IPS-20b (cell line): ENCODE results near the gene WASF2.

Source experiments
- H3K27ac ChIP-seq: one replicate; pipeline ENCODE4 v1.5.1; 2013; ENCODE audit warnings: low read length
- H3K27me3 ChIP-seq: 2 replicates; pipeline ENCODE4 v1.6.1; 2013; ENCODE audit warnings: mild to moderate bottlenecking, low read length, inconsistent platforms; ENCODE audit not compliant: insufficient read depth
- H3K36me3 ChIP-seq: 2 replicates; pipeline ENCODE4 v1.6.1; 2013; ENCODE audit warnings: low read depth, mild to moderate bottlenecking, inconsistent platforms, low read length, moderate library complexity; ENCODE audit not compliant: insufficient read depth
- H3K4me1 ChIP-seq: 2 replicates; pipeline ENCODE4 v1.6.1; 2013; ENCODE audit warnings: mild to moderate bottlenecking, control low read depth, inconsistent platforms, low read length, moderate library complexity; ENCODE audit not compliant: insufficient read depth
- H3K4me3 ChIP-seq: 2 replicates; pipeline ENCODE4 v1.5.1; 2013; ENCODE audit warnings: mild to moderate bottlenecking, low read length, inconsistent platforms
- H3K9ac ChIP-seq: 2 replicates; pipeline ENCODE4 v1.6.1; 2013; ENCODE audit warnings: low read depth, mild to moderate bottlenecking, inconsistent platforms, low read length, moderate library complexity
- H3K9me3 ChIP-seq: 2 replicates; pipeline ENCODE4 v1.6.1; 2013; ENCODE audit warnings: mild to moderate bottlenecking, low read depth, low read length, inconsistent platforms; ENCODE audit not compliant: insufficient read depth

The WASF2 gene

DNA sequence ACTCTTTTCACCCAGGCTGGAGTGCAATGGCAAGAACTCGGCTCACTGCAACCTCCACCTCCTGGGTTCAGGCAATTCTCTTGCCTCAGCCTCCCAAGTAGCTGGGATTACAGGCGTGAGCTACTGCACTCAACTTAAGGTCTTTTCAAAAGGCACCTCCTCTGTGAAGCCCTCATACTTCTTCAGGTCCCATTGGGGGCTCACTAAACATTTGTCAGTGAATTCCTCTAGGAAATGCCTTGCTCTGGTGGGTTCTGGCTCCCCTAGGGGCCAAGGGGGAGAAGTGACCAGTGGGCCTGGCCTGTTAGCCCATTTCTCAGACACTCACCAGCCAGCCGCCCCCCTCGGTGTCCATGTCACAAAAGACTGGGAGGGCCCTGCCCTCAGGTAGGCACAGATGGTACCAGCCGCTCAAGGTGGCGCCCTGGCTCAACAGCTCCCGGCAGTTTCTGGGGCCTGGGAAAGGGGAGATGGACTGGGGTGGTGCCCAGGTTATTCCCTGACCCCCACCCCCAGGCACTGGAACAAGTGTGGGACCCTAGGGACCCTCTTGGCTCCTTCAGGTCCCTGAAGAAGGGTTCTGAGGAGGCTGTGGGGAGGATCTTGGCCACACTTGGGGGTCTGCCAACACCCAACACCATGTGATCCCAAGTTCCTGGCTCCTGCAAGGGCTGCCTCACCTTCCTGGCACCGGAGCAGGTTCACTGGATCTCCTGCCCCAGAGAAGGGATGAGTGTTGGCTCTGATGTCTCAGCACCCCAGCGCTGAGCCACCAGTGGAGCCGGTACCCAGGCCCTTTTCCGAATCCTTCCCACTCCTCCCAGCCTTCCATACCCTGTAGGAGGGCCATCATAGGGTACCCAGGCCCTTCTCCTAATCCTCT lies 116.9 kb downstream of the WASF2 start:
- Histone ChIP-seq H3K27me3 (no peaks in the 10 kb centered on the region), H3K4me1 (no peaks in the 10 kb centered on the region), H3K9ac (no peak overlapping the region), H3K9me3 (no peaks in the 10 kb centered on the region), H3K27ac (no peak overlapping the region), H3K4me3 (no peak overlapping the region), H3K36me3 (no peaks in the 10 kb centered on the region)

DNA sequence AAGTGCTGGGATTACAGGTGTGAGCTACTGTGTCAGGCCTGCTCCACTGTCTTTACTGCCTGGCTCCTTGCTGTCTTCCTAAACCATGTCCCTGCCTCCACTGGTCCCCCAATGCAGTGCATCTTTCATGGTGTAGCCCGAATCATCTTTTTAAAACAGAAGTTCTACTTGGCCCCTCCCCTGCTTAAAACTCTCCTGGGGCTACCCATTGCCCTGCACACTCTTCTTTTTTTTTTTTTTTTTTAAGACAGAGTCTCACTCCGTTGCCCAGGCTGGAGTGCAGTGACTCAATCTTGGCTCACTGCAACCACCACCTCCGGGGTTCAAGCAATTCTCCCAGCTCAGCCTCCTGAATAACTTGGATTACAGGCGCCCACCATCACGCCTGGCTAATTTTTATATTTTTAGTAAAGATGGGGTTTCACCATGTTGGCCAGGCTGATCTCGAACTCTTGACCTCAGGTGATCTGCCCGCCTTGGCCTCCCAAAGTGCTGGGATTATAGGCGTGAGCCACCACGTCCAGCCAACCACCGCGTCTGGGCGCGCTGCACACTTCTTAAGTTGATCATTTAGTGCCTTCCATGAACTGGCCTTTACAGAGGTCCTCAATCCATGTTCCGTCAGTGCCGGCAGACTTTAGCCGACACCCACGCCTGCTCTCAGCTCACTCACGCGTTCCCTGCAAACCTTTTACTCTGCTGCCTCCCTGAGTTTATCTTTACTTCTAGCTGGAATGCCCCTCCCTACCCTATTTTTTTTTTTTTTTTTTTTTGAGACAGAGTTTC lies 117.8 kb downstream of the WASF2 start:
- Histone ChIP-seq H3K27ac (no peak overlapping the region), H3K27me3 (peaks cover 7% of the 10 kb centered on the region; the same call in 1 of the 2 replicates), H3K9me3 (no peaks in the 10 kb centered on the region), H3K4me1 (peaks cover 5% of the 10 kb centered on the region; the same call in 1 of the 2 replicates), H3K36me3 (no peaks in the 10 kb centered on the region), H3K4me3 (no peak overlapping the region), H3K9ac (no peak overlapping the region)

DNA sequence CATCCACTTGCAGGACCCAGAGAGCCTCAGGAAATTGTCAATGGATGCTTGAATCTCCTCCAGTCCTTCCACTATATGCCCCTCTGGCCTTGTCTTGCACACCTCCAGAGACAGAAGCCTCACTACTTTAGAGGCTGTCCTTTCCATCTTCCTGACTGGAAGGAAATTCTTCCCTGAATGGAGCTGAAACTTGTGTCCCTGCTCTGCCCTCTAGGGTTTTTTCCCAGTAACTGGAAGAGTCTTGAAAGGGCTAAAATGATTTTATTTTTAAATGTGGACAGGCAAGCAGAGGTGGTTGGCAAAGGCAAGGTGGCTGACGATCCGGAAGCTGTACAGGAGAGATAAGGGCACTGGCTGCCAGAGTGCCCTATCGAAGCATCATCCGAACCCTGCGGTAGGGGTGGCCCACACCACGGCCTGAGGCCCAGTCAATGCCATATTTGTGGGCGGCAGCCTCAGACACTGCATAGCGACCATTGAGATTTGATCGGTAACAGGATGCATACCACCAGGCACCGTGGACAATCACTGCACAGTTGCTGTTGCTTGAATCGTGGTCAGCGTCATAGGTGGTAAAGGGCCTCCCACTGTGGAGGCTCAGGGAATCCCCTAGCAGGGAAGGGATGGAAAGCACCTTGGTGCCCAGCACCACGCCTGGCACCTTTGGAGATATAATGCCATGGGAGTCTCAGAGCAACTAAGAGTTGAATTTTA lies 120.9 kb downstream of the WASF2 start:
- Histone ChIP-seq H3K27ac (no peak overlapping the region), H3K4me3 (no peak overlapping the region), H3K9ac (no peak overlapping the region), H3K27me3 (peaks cover 7% of the 10 kb centered on the region; the same call in 1 of the 2 replicates), H3K36me3 (no peaks in the 10 kb centered on the region), H3K9me3 (no peaks in the 10 kb centered on the region), H3K4me1 (peaks cover 15% of the 10 kb centered on the region)

DNA sequence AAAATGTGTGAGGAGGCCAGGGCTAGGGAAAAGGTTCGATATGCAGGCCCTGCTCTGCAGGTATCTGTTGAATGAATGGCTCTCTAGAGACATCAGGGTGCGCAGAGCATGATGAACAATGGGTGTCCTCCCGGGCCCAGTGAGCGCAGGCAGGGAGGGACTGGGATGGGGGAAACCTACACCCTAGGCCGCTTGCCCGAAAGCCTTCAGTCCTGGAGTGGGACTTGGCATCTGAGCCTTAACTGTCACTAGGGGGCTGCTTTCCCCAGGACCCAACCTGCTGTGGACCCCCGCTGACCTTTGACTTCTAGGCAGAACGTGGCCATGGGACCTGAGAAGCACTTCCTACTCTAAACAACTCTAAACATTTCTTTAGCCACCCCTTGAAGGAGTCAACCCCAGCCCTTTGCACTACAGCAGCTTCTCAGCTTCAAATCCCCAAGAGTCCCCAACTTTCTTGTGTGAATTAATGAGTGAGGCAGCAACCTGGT lies 122.8 kb downstream of the WASF2 start:
- Histone ChIP-seq H3K27ac (no peak overlapping the region), H3K9me3 (no peaks in the 10 kb centered on the region), H3K27me3 (peaks cover 10% of the 10 kb centered on the region), H3K9ac (peak overlapping the region; percentile 73; the same call in 1 of the 2 replicates), H3K36me3 (no peaks in the 10 kb centered on the region), H3K4me3 (peak overlapping the region; percentile 80), H3K4me1 (peaks cover 15% of the 10 kb centered on the region)

DNA sequence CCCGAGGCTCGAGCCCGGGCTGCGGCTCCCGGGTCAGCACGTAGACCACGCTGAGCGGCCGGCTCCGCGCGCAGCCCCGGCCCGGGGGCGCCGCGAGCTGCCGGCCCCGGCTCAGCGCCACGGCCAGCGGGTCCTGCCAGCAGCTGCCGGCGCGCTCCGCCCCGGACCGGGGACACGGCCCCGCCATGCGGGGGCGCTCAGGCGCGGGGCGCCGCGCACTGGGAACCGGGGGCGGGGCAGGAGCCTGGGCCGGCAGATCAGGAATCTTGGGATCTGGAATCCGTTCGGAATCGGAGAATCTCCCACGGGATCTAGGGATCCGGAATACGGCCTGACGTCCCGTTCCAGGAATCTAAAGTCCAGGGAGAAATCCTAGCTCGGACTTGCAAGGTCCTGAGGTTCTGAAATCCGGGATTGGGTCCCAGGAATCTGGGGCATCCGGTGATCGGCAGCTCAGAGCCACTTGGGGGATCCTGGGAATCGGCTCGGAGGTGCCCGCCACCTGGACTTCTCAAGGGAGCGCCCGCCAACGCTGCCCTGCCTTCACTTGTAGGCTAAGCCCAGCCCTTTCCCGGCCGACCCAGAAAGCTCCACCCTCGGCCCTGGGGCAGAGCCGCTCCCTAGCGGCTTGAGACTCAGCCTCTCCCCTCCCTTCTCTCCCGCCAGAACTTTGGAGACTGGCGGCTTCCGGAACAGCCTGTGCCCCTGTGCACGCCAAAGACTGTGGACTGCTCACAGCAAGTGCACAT lies 123.4 kb downstream of the WASF2 start, which contains the start of gene MAP3K6:
MAP3K6 (minus strand) TSS at position 551 of the 749 bp plus-strand sequence; CDS start at position 187, 364 bp downstream.
- Histone ChIP-seq H3K36me3 (no peaks in the 10 kb centered on the region), H3K4me3 (peak within 1 kb of the TSS; percentile 80), H3K9me3 (no peaks in the 10 kb centered on the region), H3K27ac (no peak within 1 kb of the TSS), H3K9ac (peak within 1 kb of the TSS; percentile 73; the same call in 1 of the 2 replicates), H3K4me1 (peaks cover 15% of the 10 kb centered on the region), H3K27me3 (peaks cover 16% of the 10 kb centered on the region)

DNA sequence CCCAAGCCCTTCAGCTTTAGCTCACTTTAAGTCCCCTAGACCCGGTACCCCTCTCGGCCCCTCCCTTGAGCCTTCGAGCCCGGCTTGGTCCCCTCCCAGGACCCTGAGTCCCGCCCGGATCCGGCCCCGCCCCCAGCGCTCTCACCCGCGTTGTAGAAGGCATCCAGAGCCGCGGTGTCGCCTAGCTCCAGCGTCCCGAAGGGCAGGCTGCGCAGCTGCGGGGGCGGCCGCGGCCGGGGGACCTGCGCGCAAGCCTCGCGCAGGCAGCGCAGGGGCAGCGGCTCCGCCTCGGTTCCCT lies 123.9 kb downstream of the WASF2 start:
- Histone ChIP-seq H3K9me3 (no peaks in the 10 kb centered on the region), H3K27me3 (peaks cover 21% of the 10 kb centered on the region), H3K4me3 (peak overlapping the region; percentile 80), H3K27ac (no peak overlapping the region), H3K9ac (peak overlapping the region; percentile 45; the same call in 1 of the 2 replicates), H3K36me3 (no peaks in the 10 kb centered on the region), H3K4me1 (peaks cover 15% of the 10 kb centered on the region)

DNA sequence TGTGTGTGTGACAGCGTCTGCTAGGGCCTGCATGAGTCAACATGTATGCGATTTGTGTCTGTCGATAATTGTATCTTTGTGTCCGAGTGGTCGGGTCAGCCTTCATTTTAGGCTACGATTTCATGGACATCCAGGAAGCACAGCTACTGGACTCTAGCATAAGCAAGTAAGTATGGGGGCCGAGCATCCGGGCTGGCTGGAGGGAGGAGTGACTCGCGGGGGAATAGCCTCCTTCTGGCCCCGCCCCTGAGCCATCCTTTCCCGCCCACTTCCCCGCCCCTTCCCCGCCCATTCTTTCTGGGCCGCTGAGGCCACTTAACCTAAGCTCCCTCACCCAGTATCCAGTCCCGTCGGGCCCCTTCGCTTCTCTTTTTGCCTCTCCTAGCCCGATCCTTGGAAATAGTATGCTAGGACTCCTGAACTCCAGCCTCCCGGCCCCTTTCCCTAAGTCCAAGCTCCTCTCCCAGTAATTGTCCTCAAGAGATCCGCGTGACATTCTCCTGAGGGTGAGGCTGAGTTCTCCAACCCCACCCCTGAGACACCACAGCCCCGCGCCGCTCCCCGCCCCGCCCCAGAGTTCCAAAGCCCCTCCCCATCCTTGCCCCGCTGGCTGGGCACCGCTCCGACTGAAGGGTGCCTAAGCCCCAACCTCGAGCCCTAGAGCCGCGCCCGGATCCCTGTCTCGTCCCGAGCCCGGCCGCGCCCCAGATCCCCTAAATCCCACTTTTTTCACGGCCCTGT lies 124.4 kb downstream of the WASF2 start:
- H3K9me3 ChIP-seq, result no peaks in the 10 kb centered on the region
- no peaks in the 10 kb centered on the region for H3K36me3 ChIP-seq
- H3K4me3 ChIP-seq, result peak overlapping the region; percentile 80
- no peak overlapping the region for H3K27ac ChIP-seq
- peak overlapping the region; percentile 45; the same call in 1 of the 2 replicates for H3K9ac ChIP-seq
- H3K4me1 ChIP-seq, result peaks cover 15% of the 10 kb centered on the region
- peaks cover 26% of the 10 kb centered on the region for H3K27me3 ChIP-seq

DNA sequence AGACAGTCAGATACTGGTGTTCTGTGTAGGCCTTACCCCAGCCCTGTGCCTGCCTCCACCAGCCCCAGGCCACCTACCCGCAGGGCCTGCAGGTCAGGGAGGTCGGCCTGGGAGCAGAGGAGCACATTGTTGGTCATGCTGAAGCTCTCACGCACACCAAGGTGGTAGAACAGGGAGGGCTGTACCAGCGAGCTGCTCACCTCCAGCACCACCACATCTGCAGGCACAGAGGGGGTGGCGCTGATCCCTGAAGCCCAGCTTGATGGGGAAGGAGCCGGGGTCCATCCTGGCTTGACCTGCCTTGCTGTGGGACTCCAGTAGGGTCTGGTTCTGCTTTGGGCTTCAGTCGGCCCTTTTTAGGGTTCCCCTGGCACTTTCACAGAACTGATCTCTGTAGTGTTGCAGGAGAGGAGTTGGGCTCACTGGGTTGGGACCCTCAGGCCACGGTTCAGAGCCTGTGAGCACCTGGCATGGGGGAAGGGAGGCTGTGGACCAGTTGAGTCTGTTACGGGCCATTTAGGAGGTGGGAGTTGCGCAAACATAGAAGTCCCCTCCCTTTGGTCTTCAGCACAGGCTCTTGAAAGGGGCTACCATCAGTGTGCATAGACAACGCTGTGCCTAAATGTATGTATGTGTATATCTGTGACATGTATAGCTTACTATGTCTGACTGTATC lies 125.1 kb downstream of the WASF2 start:
- H3K9ac ChIP-seq, result no peak overlapping the region
- peak overlapping the region; percentile 80; the same call in 1 of the 2 replicates for H3K4me3 ChIP-seq

DNA sequence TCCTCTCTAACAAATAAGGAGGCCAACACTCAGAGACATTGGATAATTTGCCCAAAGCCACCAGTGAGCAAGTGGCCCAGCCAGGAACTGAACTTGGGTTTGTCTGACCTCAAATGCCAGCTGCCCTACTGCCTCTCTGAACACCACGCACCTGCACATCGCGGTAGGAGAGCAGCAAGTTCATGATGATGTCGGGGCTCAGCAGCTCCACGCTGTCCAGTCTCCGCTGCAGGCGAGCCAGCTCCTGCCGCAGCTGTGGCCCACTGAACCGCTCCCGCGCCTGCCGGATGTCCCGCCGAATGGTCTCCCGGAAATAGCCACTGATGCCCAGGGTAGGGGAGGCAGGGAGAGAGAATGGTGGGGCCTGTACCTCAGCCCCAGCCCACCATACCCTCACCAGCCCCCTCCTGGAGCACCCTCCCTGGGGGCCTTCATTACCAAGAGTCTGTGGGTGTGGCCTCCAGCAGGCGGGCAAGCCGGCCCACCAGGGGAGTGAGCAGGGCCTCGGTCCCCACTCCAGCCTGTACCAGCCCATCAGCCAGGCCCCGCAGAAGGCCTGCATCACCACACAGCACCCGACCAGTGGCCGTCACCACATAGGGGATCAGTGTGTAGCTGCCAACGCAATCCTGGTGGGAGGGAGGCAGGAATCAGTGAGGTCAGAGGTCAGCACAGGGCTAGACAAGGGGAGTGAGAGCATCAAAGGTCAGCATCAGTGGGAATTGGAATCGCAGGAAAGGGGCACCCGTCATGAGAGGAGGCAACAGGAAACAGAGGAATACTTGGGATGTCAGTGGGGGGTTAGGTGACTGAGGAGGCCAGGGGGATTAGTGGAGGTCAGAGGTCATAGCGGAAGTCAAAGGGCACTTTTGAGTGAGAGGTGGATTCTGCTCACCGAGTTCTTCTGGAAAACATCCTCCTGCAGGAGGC lies 125.9 kb downstream of the WASF2 start:
- Histone ChIP-seq H3K27me3 (peaks cover 42% of the 10 kb centered on the region), H3K27ac (no peak overlapping the region), H3K4me3 (no peak overlapping the region), H3K36me3 (no peaks in the 10 kb centered on the region), H3K9me3 (no peaks in the 10 kb centered on the region), H3K4me1 (peaks cover 15% of the 10 kb centered on the region), H3K9ac (no peak overlapping the region)

More for the DNA sequence above, 125.1 kb downstream of the WASF2 start:
- no peak overlapping the region for H3K27ac ChIP-seq
- no peaks in the 10 kb centered on the region for H3K9me3 ChIP-seq
- H3K36me3 ChIP-seq, result no peaks in the 10 kb centered on the region
- peaks cover 34% of the 10 kb centered on the region for H3K27me3 ChIP-seq
- H3K4me1 ChIP-seq, result peaks cover 15% of the 10 kb centered on the region
